ENCODE results near the gene ATF4. TPM values are rescaled to one million over a fixed set of nuclear protein-coding genes. Genes with fewer than 3 reads are reported as not detected.

Gene ATF4
- total RNA-seq, 1 donor from 2014 or later: 508 TPM

- H3K27me3 Mint-ChIP-seq (ENCODE audit: low read depth, unreplicated experiment): peaks cover 4% of the 10 kb centered on the region
- Histone ChIP-seq H3K27me3 (ENCODE audit: insufficient read depth, low read length) (no peaks in the 10 kb centered on the region), H4K20me1 (ENCODE audit: insufficient read depth, low read length) (no peaks in the 10 kb centered on the region), H3K4me3 (ENCODE audit: insufficient read depth, low read depth, low read length) (no peak overlapping the region), H3K36me3 (ENCODE audit: insufficient read depth, low read length) (no peaks in the 10 kb centered on the region), H2AFZ (ENCODE audit: low read depth, low read length) (peak overlapping the region; percentile 51), H3K9ac (ENCODE audit: low read length) (no peak overlapping the region), H3K79me2 (ENCODE audit: insufficient read depth, low read length) (no peaks in the 10 kb centered on the region), H3K27ac (ENCODE audit: low read depth, low read length) (no peak overlapping the region), H3K9me3 (ENCODE audit: insufficient read depth, low read depth, low read length) (no peaks in the 10 kb centered on the region), H3K4me2 (ENCODE audit: low read length) (no peak overlapping the region), H3K4me1 (ENCODE audit: insufficient read depth, low read length) (peaks cover 17% of the 10 kb centered on the region)
- H3K4me1 Mint-ChIP-seq (ENCODE audit: low read depth, unreplicated experiment): peaks cover 5% of the 10 kb centered on the region
- no peaks in the 10 kb centered on the region for H3K9me3 Mint-ChIP-seq (ENCODE audit: unreplicated experiment)
- DNase-seq (ENCODE audit: low read depth) (peak; percentile 27), FAIRE-seq (no peak)
- no peak overlapping the region for H3K27ac Mint-ChIP-seq (ENCODE audit: unreplicated experiment)
- TF ChIP-seq EZH2 (IDR thresholded peaks at IDR 0.05; ENCODE audit: insufficient read depth, low read length): no peak
- peak; percentile 84 for TF ChIP-seq CTCF (IDR thresholded peaks at IDR 0.05; ENCODE audit: insufficient read depth, low read depth, low read length)
- H3K36me3 Mint-ChIP-seq (ENCODE audit: low read depth, unreplicated experiment): no peaks in the 10 kb centered on the region
- no peak overlapping the region for H3K4me3 Mint-ChIP-seq (ENCODE audit: unreplicated experiment)
These were observed 24.1 kb upstream of the ATF4 start for GRCh38 chr22:39496131-39496838.

- H2AFZ ChIP-seq (ENCODE audit: low read depth, low read length): no peak overlapping the region
- H3K36me3 Mint-ChIP-seq (ENCODE audit: low read depth, unreplicated experiment): no peaks in the 10 kb centered on the region
- peaks cover 5% of the 10 kb centered on the region for H3K4me1 Mint-ChIP-seq (ENCODE audit: low read depth, unreplicated experiment)
- TF ChIP-seq EZH2 (IDR thresholded peaks at IDR 0.05; ENCODE audit: insufficient read depth, low read length) (no peak), CTCF (IDR thresholded peaks at IDR 0.05; ENCODE audit: insufficient read depth, low read depth, low read length) (no peak)
- no peaks in the 10 kb centered on the region for H3K9me3 Mint-ChIP-seq (ENCODE audit: unreplicated experiment)
- H3K4me3 Mint-ChIP-seq (ENCODE audit: unreplicated experiment): no peak overlapping the region
- H3K27me3 ChIP-seq (ENCODE audit: insufficient read depth, low read length): no peaks in the 10 kb centered on the region
- H3K4me2 ChIP-seq (ENCODE audit: low read length): no peak overlapping the region
- H3K9me3 ChIP-seq (ENCODE audit: insufficient read depth, low read depth, low read length): no peaks in the 10 kb centered on the region
- H3K9ac ChIP-seq (ENCODE audit: low read length): no peak overlapping the region
- H3K27me3 Mint-ChIP-seq (ENCODE audit: low read depth, unreplicated experiment): peaks cover 4% of the 10 kb centered on the region
- DNase-seq (ENCODE audit: low read depth) (no peak), FAIRE-seq (no peak)
- H4K20me1 ChIP-seq (ENCODE audit: insufficient read depth, low read length): no peaks in the 10 kb centered on the region
- peaks cover 24% of the 10 kb centered on the region for H3K4me1 ChIP-seq (ENCODE audit: insufficient read depth, low read length)
- H3K4me3 ChIP-seq (ENCODE audit: insufficient read depth, low read depth, low read length): no peak overlapping the region
- H3K79me2 ChIP-seq (ENCODE audit: insufficient read depth, low read length): peaks cover 4% of the 10 kb centered on the region
- H3K36me3 ChIP-seq (ENCODE audit: insufficient read depth, low read length): no peaks in the 10 kb centered on the region
- no peak overlapping the region for H3K27ac Mint-ChIP-seq (ENCODE audit: unreplicated experiment)
- no peak overlapping the region for H3K27ac ChIP-seq (ENCODE audit: low read depth, low read length)
These were observed 22.9 kb upstream of the ATF4 start for GRCh38 chr22:39497429-39497828.

- DNase-seq (ENCODE audit: low read depth): no peak
- H3K9me3 ChIP-seq (ENCODE audit: insufficient read depth, low read depth, low read length): no peaks in the 10 kb centered on the region
- Mint-ChIP-seq H3K4me1 (ENCODE audit: low read depth, unreplicated experiment) (peaks cover 7% of the 10 kb centered on the region), H3K9me3 (ENCODE audit: unreplicated experiment) (no peaks in the 10 kb centered on the region), H3K27ac (ENCODE audit: unreplicated experiment) (no peak overlapping the region), H3K36me3 (ENCODE audit: low read depth, unreplicated experiment) (no peaks in the 10 kb centered on the region), H3K27me3 (ENCODE audit: low read depth, unreplicated experiment) (peaks cover 3% of the 10 kb centered on the region), H3K4me3 (ENCODE audit: unreplicated experiment) (no peak overlapping the region)
- no peaks in the 10 kb centered on the region for H3K36me3 ChIP-seq (ENCODE audit: insufficient read depth, low read length)
- H2AFZ ChIP-seq (ENCODE audit: low read depth, low read length): no peak overlapping the region
- H4K20me1 ChIP-seq (ENCODE audit: insufficient read depth, low read length): peaks cover 1% of the 10 kb centered on the region
- no peak overlapping the region for H3K4me3 ChIP-seq (ENCODE audit: insufficient read depth, low read depth, low read length)
- TF ChIP-seq EZH2 (IDR thresholded peaks at IDR 0.05; ENCODE audit: insufficient read depth, low read length) (no peak), CTCF (IDR thresholded peaks at IDR 0.05; ENCODE audit: insufficient read depth, low read depth, low read length) (no peak)
- FAIRE-seq: no peak
- no peak overlapping the region for H3K4me2 ChIP-seq (ENCODE audit: low read length)
- H3K9ac ChIP-seq (ENCODE audit: low read length): no peak overlapping the region
- H3K27ac ChIP-seq (ENCODE audit: low read depth, low read length): no peak overlapping the region
- no peaks in the 10 kb centered on the region for H3K27me3 ChIP-seq (ENCODE audit: insufficient read depth, low read length)
- peaks cover 27% of the 10 kb centered on the region for H3K4me1 ChIP-seq (ENCODE audit: insufficient read depth, low read length)
- peaks cover 13% of the 10 kb centered on the region for H3K79me2 ChIP-seq (ENCODE audit: insufficient read depth, low read length)
These were observed 22.0 kb upstream of the ATF4 start for GRCh38 chr22:39498368-39498767.
